Activated CD4-positive, alpha-beta T cell treated with anti-CD3 and anti-CD28 coated beads for 36 hours (primary cell): ENCODE measurements around the gene OR2A7. TPM values are rescaled to one million over a fixed set of nuclear protein-coding genes. Genes with fewer than 3 reads are reported as not detected.
"Not testable (repeated sequence)": the region's sequence is repeated elsewhere in the genome, so short reads cannot be mapped to it uniquely, and the experiment has no call there.

Experiments used
- ATAC-seq: fragments of 200-7000 bp; cut with Tn5 transposase; one replicate; pipeline ENCODE4 v1.10.0; 2021; ENCODE audit warnings: mild to moderate bottlenecking, moderate library complexity
- CTCF ChIA-PET: fragments of 350-600 bp; sonication (Branson Sonifier 250); formaldehyde crosslinking; loops from one replicate; lab custom pipeline; 2021; ENCODE audit warnings: antibody characterized with exemption; lab: Charles Lee
- POLR2A ChIA-PET: fragments of 350-600 bp; sonication (Branson Sonifier 250); formaldehyde crosslinking; loops from one replicate; lab custom pipeline; 2021; ENCODE audit warnings: antibody characterized with exemption, inconsistent platforms; lab: Charles Lee
- DNase-seq: peaks from one replicate; pipeline ENCODE4 v3.0.0-alpha.2; 2020
- H3K27ac Mint-ChIP-seq: one replicate; pipeline ENCODE4 v1.8.0; 2021; ENCODE audit warnings: mixed read lengths
- H3K27me3 Mint-ChIP-seq: one replicate; pipeline ENCODE4 v1.8.0; 2021; ENCODE audit warnings: mixed read lengths
- H3K36me3 Mint-ChIP-seq: one replicate; pipeline ENCODE4 v1.8.0; 2021; ENCODE audit warnings: low read depth, mixed read lengths
- H3K4me1 Mint-ChIP-seq: one replicate; pipeline ENCODE4 v1.8.0; 2021; ENCODE audit warnings: mixed read lengths
- H3K4me3 Mint-ChIP-seq: one replicate; pipeline ENCODE4 v1.8.0; 2021; ENCODE audit warnings: mild to moderate bottlenecking, moderate library complexity, mixed read lengths
- H3K9me3 Mint-ChIP-seq: one replicate; pipeline ENCODE4 v1.8.0; 2021; ENCODE audit warnings: low read depth, mixed read lengths
- intact Hi-C, 2 experiments: fragments of 100-400 bp; cut with DNase I in 1 of 2; cut with micrococcal nuclease in 1 of 2; formaldehyde crosslinking; loops; one replicate each; pipeline versions ENCODE4 v1.14.2 to v1.15.1; 2022 to 2024; cut with DNase I, micrococcal nuclease
- total RNA-seq, 2 experiments: library from RNA; stranded (reverse); gene quantifications; one replicate each; pipeline ENCODE4 v1.2.3, GENCODE V29; 2021

The OR2A7 gene, protein sequence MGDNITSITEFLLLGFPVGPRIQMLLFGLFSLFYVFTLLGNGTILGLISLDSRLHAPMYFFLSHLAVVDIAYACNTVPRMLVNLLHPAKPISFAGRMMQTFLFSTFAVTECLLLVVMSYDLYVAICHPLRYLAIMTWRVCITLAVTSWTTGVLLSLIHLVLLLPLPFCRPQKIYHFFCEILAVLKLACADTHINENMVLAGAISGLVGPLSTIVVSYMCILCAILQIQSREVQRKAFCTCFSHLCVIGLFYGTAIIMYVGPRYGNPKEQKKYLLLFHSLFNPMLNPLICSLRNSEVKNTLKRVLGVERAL
- total RNA-seq: 1 to 10 TPM; 2.9 to 3.8 TPM

GRCh38 chr7:144264692-144265091 is at the start of gene OR2A7:
OR2A7 (minus strand) TSS chr7:144264792; CDS start chr7:144259628, 5,164 bp downstream.
- intact Hi-C loops, H3K27ac Mint-ChIP-seq, H3K4me1 Mint-ChIP-seq, H3K4me3 Mint-ChIP-seq, ATAC-seq, CTCF ChIA-PET, H3K36me3 Mint-ChIP-seq, DNase-seq, H3K9me3 Mint-ChIP-seq, POLR2A ChIA-PET, H3K27me3 Mint-ChIP-seq: not testable (repeated sequence)

DNA sequence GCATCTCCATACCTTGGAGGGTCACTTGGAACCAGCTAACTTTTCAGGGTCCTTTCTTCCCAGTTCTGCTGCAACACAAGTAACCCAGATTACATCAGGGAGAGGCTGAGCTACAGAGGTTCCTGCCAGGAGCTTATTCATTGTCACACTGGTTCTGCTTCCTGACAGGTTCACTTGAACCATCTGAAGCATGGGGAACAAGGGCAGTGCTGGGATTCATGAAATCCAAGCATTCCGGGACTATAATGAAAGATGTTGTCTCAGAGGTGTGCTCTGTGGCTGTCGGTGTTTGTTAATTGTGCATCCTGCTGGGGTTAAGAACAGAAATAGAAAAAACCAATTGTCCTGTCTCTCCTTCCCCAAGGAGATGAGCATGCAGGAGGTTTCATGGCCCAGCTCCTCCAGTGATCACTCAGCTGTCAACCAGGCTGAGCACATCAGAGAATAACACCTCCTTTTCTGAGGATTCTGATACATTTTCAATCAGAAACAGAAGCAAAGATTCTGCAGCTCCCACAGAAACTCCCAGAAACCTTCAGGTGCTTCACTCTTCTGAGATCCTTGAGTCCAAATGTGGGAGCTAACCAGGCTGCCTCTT is 47.4 kb upstream of the OR2A7 start, which contains the start of gene OR2A1:
TSS of gene OR2A1 (plus strand) at position 548 of the 598 bp plus-strand sequence. CDS start 5,706 bp downstream, outside the sequence.
- H3K4me1 Mint-ChIP-seq, POLR2A ChIA-PET, DNase-seq, H3K36me3 Mint-ChIP-seq, intact Hi-C loops, H3K27me3 Mint-ChIP-seq, H3K27ac Mint-ChIP-seq, CTCF ChIA-PET, ATAC-seq, H3K4me3 Mint-ChIP-seq, H3K9me3 Mint-ChIP-seq: not testable (repeated sequence)

DNA sequence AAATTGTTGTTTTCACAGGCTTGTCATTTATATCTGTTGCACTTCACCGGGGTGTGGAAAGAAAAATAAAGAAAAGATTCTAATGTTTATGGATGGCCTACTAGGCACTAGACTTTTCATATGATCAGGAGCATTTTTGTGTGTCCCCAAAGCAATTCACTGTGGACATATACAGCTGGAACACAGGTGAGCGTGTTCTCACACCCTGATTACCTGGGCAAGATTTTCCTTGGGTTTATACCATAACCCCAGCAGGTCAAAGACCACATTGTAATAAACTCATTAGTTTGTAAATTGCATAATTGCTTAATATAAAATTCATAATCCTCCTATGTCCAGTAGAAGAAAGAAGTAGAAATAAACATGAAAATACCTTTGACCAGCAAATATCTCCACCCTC is 46.6 kb upstream of the OR2A7 start:
- H3K9me3 Mint-ChIP-seq, CTCF ChIA-PET: not testable (repeated sequence)

GRCh38 chr7:144309702-144310101 is 45.1 kb upstream of the OR2A7 start:
- intact Hi-C loops, CTCF ChIA-PET, H3K9me3 Mint-ChIP-seq, H3K4me3 Mint-ChIP-seq, H3K27ac Mint-ChIP-seq, H3K4me1 Mint-ChIP-seq, DNase-seq, H3K36me3 Mint-ChIP-seq, ATAC-seq, POLR2A ChIA-PET, H3K27me3 Mint-ChIP-seq: not testable (repeated sequence)

More for the DNA sequence above, 46.6 kb upstream of the OR2A7 start:
- H3K27ac Mint-ChIP-seq, POLR2A ChIA-PET, H3K27me3 Mint-ChIP-seq, H3K36me3 Mint-ChIP-seq, intact Hi-C loops, ATAC-seq, H3K4me1 Mint-ChIP-seq, H3K4me3 Mint-ChIP-seq, DNase-seq: not testable (repeated sequence)

DNA sequence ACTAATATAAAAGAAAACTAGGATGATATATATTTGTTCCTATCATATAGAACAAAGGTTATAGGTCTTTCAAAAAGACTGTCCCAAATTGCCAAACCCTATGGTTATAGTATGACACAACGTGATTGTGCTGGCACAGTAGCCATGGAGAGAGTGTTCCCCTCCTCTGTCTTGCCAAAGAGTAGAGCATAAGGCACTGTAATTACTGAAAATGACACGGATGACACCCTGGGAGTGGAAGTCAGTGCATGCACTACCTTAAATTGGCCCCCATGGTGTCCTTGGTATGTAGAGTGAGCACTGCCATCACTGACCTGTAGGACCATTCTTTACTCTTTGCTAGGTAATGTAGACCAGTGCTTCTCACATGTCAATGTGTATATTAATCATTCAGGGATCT is 40.6 kb upstream of the OR2A7 start:
- DNase-seq, H3K27me3 Mint-ChIP-seq, H3K4me1 Mint-ChIP-seq, H3K4me3 Mint-ChIP-seq, H3K27ac Mint-ChIP-seq, POLR2A ChIA-PET, ATAC-seq, H3K36me3 Mint-ChIP-seq, CTCF ChIA-PET, H3K9me3 Mint-ChIP-seq, intact Hi-C loops: not testable (repeated sequence)

DNA sequence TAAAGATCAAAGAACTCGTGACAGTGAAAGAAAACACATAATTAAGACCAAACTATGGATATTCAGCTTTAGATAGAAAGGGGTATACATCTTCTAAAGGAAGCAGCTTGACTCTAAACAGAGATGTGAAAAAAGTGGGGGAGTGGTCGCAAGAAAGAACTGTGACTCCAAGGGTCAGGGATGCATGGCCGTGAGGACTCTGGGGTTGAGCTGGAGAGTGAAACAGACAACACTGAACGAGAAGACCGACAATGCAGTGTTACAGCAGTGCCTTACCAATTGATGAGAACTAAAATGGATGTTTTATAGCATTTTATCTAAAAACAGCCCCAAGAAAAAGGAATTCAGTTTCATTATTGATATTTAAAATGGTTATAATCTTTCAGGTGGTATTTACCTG is 39.0 kb upstream of the OR2A7 start:
- H3K4me1 Mint-ChIP-seq, CTCF ChIA-PET, POLR2A ChIA-PET, DNase-seq, ATAC-seq, H3K27me3 Mint-ChIP-seq, H3K9me3 Mint-ChIP-seq, H3K36me3 Mint-ChIP-seq, intact Hi-C loops, H3K27ac Mint-ChIP-seq, H3K4me3 Mint-ChIP-seq: not testable (repeated sequence)

DNA sequence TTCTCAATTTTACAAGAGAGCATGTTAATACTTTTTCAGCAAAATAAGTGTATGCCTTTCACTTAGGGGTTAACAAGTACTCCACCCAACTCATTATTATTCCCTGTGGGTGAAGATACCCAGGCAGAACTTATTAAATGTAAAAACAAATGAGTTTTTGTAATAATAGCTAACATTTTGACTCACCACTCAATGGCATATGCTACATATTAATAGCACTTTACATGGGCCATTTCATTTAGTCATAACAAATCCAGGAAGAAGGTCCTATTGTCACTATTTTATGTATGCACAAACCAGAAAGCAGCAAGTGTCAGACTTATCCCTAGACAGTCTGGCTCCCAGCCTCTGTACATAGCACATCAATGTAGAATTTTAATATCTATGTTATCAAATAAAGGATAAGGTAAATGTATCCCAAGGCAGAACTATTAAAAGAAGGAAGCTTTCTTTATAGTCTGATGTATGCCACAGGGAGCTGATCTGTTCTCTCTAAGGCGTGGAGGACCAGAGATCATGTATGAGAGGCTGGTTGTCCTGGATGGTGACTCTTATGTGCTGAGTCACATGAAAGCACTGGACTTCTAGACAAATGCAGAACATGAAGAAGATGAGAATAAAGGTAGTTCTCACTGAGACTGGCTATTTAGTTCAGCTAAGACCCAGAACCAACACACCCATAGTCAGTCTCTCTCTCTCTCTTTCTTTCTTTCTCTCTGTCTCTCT is 38.1 kb upstream of the OR2A7 start:
- H3K27ac Mint-ChIP-seq, CTCF ChIA-PET, H3K4me3 Mint-ChIP-seq, ATAC-seq, H3K27me3 Mint-ChIP-seq, intact Hi-C loops, POLR2A ChIA-PET, H3K9me3 Mint-ChIP-seq, H3K36me3 Mint-ChIP-seq, H3K4me1 Mint-ChIP-seq, DNase-seq: not testable (repeated sequence)

DNA sequence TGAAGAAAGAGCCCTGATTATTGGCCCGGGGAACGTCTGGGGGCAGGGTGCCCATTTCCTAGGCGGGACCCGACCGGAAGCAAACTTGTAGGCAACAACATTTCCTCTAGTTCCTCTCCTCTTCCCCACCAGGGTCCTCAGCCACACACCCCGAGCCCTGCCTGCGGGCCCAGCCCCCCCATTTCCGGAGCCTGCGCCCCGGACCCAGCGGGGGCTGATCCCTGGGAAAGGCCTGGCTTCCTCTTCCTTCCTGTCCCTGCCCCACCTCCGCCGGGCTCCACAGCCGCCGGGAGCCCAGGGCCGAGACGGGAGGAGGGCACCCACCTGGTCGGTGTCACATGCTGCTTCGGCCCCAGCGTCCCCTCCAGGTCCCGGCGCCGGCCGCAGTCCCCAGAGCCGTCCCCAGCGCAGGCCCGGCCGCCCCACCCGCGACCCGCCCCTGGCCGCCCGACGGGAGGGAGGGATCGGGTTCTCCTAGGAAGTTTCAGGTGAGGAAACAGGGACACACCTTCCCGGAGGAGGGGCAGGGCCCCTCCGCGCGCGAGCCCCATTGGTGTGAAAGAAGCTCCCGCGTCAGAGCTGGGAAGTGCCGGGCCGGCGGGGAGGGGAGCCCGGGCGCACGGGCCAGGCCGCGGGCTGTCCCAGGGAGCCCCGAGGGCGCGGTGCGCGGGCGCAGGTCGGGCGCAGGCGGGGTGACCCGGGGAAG is 29.4 kb upstream of the OR2A7 start:
- POLR2A ChIA-PET, H3K36me3 Mint-ChIP-seq, intact Hi-C loops, H3K27me3 Mint-ChIP-seq, H3K9me3 Mint-ChIP-seq, H3K4me3 Mint-ChIP-seq, CTCF ChIA-PET, H3K27ac Mint-ChIP-seq, DNase-seq, H3K4me1 Mint-ChIP-seq: not testable (repeated sequence)
- peak; percentile 82 for ATAC-seq

DNA sequence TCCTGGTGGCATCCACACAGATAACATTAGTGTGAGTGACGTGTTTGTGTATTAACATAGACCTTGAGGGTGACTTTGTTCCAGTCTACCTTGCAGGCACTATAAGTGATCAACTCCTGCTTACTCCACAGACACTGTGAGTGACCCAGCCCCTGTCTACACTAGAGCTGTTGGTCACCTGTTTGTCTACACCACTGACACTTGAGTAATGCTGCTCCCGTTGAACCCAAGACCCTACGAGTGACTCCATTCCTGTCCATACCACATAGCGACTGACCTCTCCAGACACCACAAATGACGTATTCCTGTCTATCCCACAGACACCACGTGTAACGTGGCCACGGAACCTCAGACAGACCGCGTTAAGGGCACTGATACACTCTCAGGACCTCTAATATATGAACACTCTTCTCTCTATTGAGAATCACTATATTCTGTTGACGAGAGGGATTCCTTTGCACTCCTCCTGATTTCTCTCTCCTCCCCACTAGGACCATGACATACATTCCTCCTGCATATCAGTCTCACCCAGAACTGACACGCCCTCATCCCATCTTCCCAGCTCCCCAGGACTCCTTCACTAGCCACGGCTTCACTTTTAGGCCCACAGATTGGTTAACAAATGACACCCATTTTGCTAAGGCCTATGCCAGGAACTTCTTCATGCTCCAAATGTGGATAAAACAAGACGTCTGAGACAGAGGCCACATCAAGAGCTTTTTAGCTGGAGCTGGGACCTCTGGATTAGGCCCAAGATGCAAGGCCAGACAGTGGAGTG is 28.0 kb upstream of the OR2A7 start:
- ATAC-seq, intact Hi-C loops, DNase-seq, H3K9me3 Mint-ChIP-seq, H3K36me3 Mint-ChIP-seq, H3K27ac Mint-ChIP-seq, CTCF ChIA-PET, POLR2A ChIA-PET, H3K27me3 Mint-ChIP-seq, H3K4me3 Mint-ChIP-seq, H3K4me1 Mint-ChIP-seq: not testable (repeated sequence)

DNA sequence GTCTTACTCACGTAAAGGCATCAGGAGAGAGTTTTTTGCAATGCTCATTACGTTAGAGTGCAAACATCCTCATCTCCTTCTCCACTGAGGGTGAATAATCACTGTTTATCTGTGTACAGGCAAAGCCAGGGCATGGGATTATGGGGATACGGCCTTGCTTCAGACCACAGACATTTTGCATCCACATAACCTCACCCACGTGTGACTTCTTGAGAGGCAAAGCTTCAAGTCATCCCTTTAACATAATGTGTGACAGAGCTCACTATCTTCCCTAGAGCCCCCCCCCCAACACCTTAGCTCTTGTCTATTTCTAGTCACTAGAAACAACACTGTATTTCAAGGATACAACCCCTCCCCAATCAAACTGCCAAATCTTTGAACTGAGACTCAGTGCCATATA is 27.0 kb upstream of the OR2A7 start:
- H3K9me3 Mint-ChIP-seq, CTCF ChIA-PET, ATAC-seq, H3K4me1 Mint-ChIP-seq, H3K27ac Mint-ChIP-seq, H3K27me3 Mint-ChIP-seq, H3K4me3 Mint-ChIP-seq, DNase-seq, H3K36me3 Mint-ChIP-seq, intact Hi-C loops, POLR2A ChIA-PET: not testable (repeated sequence)
